Measurements from ENCODE around the gene GRM7. TPM values are rescaled to one million over a fixed set of nuclear protein-coding genes. Genes with fewer than 3 reads are reported as not detected.
A peak's percentile ranks its signal among the peaks of the same experiment; 100 is the strongest.

The GRM7 gene
- total and polyA plus RNA-seq, 12 donors: 0.27 to 7.8 (median 3.2) TPM; not detected in 3

GRCh38 chr3:7489417-7489816 lies 628.5 kb downstream of the GRM7 start:
- 79 to 92% (median 86%) methylated on average over 2 of the region's 2 CpGs for WGBS, 4 donors
- H3K27me3 ChIP-seq: no peaks in the 10 kb centered on the region
- no peak overlapping the region for H3K4me3 ChIP-seq
- H3K9me3 ChIP-seq (replicated peaks in 1 of 3): peaks cover 0 to 10% (median 5%) of the 10 kb centered on the region in 3 donors
- intact Hi-C loops (cut with DNase I): no loop called here
- TF ChIP-seq POLR2A (IDR thresholded peaks at IDR 0.05): no peak
- TF ChIP-seq CTCF (IDR thresholded peaks at IDR 0.05): no peak
- DNase-seq: no peak
- H3K4me1 ChIP-seq (replicated peaks in 1 of 2): no peaks in the 10 kb centered on the region
- no peaks in the 10 kb centered on the region for H3K36me3 ChIP-seq (replicated peaks in 1 of 2)
- no peak overlapping the region for H3K27ac ChIP-seq

- 73 to 81% (median 78%) methylated on average over 3 of the region's 3 CpGs for WGBS, 4 donors
- peaks cover 0 to 15% (median 5%) of the 10 kb centered on the region in 3 donors for H3K9me3 ChIP-seq (replicated peaks in 1 of 3)
These were observed 637.8 kb downstream of the GRM7 start for GRCh38 chr3:7498715-7499114.

GRCh38 chr3:7503431-7503830 lies 642.5 kb downstream of the GRM7 start:
- Histone ChIP-seq H3K27ac (no peak overlapping the region), H3K4me3 (no peak overlapping the region), H3K9me3 (replicated peaks in 1 of 3) (no peaks in the 10 kb centered on the region), H3K36me3 (replicated peaks in 1 of 2) (no peaks in the 10 kb centered on the region), H3K27me3 (no peaks in the 10 kb centered on the region), H3K4me1 (replicated peaks in 1 of 2) (peaks cover 0 to 7% of the 10 kb centered on the region in 2 donors)
- intact Hi-C loops (cut with DNase I): no loop called here
- 75 to 81% (median 77%) methylated on average over 4 of the region's 4 CpGs for WGBS, 4 donors
- DNase-seq: no peak
- TF ChIP-seq POLR2A (IDR thresholded peaks at IDR 0.05) (no peak), CTCF (IDR thresholded peaks at IDR 0.05) (no peak)

More at GRCh38 chr3:7498715-7499114, 637.8 kb downstream of the GRM7 start:
- Histone ChIP-seq H3K27ac (no peak overlapping the region), H3K36me3 (replicated peaks in 1 of 2) (no peaks in the 10 kb centered on the region), H3K27me3 (no peaks in the 10 kb centered on the region), H3K4me3 (no peak overlapping the region), H3K4me1 (replicated peaks in 1 of 2) (no peaks in the 10 kb centered on the region)
- intact Hi-C loops (cut with DNase I): no loop called here
- no peak for DNase-seq
- TF ChIP-seq CTCF (IDR thresholded peaks at IDR 0.05) (no peak), POLR2A (IDR thresholded peaks at IDR 0.05) (no peak)

- Histone ChIP-seq H3K27ac (peak overlapping the region in 1 of 5 donors; percentile 40), H3K4me3 (no peak overlapping the region), H3K9me3 (replicated peaks in 1 of 3) (no peaks in the 10 kb centered on the region), H3K4me1 (replicated peaks in 1 of 2) (peaks cover 0 to 7% of the 10 kb centered on the region in 2 donors), H3K27me3 (no peaks in the 10 kb centered on the region), H3K36me3 (replicated peaks in 1 of 2) (no peaks in the 10 kb centered on the region)
- intact Hi-C loops (cut with DNase I): no loop called here
- DNase-seq: peak in 3 of 7 donors; percentile 17 to 35 (median 35)
- TF ChIP-seq POLR2A (IDR thresholded peaks at IDR 0.05): no peak
- TF ChIP-seq CTCF (IDR thresholded peaks at IDR 0.05): no peak
- WGBS, 4 donors: 84 to 89% (median 85%) methylated on average over 2 to 3 of the region's 3 CpGs
These were observed 644.2 kb downstream of the GRM7 start for GRCh38 chr3:7504886-7505775.

Data from adrenal gland (tissue), 12 donors.